Loucy (cell line): ENCODE data around the gene SLC5A1.

Source experiments
- CTCF ChIP-seq: fragments of 200-600 bp; sonication (generic); conservative IDR thresholded peaks from 2 replicates; pipeline ENCODE4 v1.5.1; 2014; ENCODE audit warnings: mild to moderate bottlenecking, antibody characterized with exemption, low read length
- EZH2phosphoT487 ChIP-seq: fragments of 200-600 bp; IDR thresholded peaks from 2 replicates; pipeline ENCODE4 v1.6.1; 2018; ENCODE audit warnings: antibody characterized with exemption, mild to moderate bottlenecking, moderate library complexity, borderline replicate concordance

- TF ChIP-seq EZH2phosphoT487, result no peak
- TF ChIP-seq CTCF, result no peak
Measured at GRCh38 chr22:32132783-32133182, 89.7 kb downstream of the SLC5A1 start.
